GM23338 (cell line): ENCODE measurements around the gene ADORA2A. TPM values are rescaled to one million over a fixed set of nuclear protein-coding genes. Genes with fewer than 3 reads are reported as not detected.

Experiments
- ATAC-seq: fragments of 200-7000 bp; cut with Tn5 transposase; 3 replicates; pipeline ENCODE4 v1.9.1; 2020
- DNase-seq: peaks from one replicate; pipeline ENCODE4 v3.0.0-alpha.2; 2015; ENCODE audit warnings: low spot score
- H2AFZ ChIP-seq: fragments of 200-600 bp; sonication (generic); 2 replicates; pipeline ENCODE4 v1.8.0; 2016; ENCODE audit warnings: antibody characterized with exemption, mild to moderate bottlenecking, moderate library complexity
- H3F3A ChIP-seq: fragments of 200-600 bp; sonication (generic); replicated peaks from 2 replicates; pipeline ENCODE4 v1.8.0; 2017; ENCODE audit warnings: antibody characterized with exemption, mixed run types, low read depth
- H3K27ac ChIP-seq: fragments of 200-600 bp; sonication (generic); 2 replicates; pipeline ENCODE4 v1.6.1; 2016; ENCODE audit warnings: low read depth
- H3K27me3 ChIP-seq: fragments of 200-600 bp; sonication (generic); 2 replicates; pipeline ENCODE4 v1.8.0; 2016; ENCODE audit warnings: mild to moderate bottlenecking, mixed run types, moderate library complexity; ENCODE audit not compliant: insufficient read depth
- H3K36me3 ChIP-seq: fragments of 200-600 bp; sonication (generic); 2 replicates; pipeline ENCODE4 v1.8.0; 2016; ENCODE audit warnings: mild to moderate bottlenecking; ENCODE audit not compliant: insufficient read depth
- H3K4me1 ChIP-seq: fragments of 200-600 bp; sonication (generic); 2 replicates; pipeline ENCODE4 v1.8.0; 2016; ENCODE audit warnings: mild to moderate bottlenecking, moderate library complexity; ENCODE audit not compliant: insufficient read depth
- H3K4me2 ChIP-seq: fragments of 200-600 bp; sonication (generic); 2 replicates; pipeline ENCODE4 v1.7.1; 2017; ENCODE audit warnings: mixed run types
- H3K4me3 ChIP-seq: fragments of 200-600 bp; sonication (generic); 2 replicates; pipeline ENCODE4 v1.6.1; 2016; ENCODE audit warnings: mixed run types
- H3K79me2 ChIP-seq: fragments of 200-600 bp; sonication (generic); replicated peaks from 2 replicates; pipeline ENCODE4 v1.8.0; 2017; ENCODE audit warnings: mild to moderate bottlenecking; ENCODE audit not compliant: insufficient read depth
- H3K9me2 ChIP-seq: fragments of 200-600 bp; sonication (generic); 2 replicates; pipeline ENCODE4 v1.8.0; 2017; ENCODE audit not compliant: insufficient read depth
- H4K20me1 ChIP-seq: fragments of 200-600 bp; sonication (generic); replicated peaks from 2 replicates; pipeline ENCODE4 v1.8.0; 2017; ENCODE audit warnings: mild to moderate bottlenecking; ENCODE audit not compliant: insufficient read depth
- H3K27ac Mint-ChIP-seq: 2 replicates; pipeline ENCODE4 v1.8.0; 2020; ENCODE audit warnings: inconsistent platforms, mild to moderate bottlenecking, moderate library complexity, mixed read lengths
- H3K27me3 Mint-ChIP-seq: 3 replicates; pipeline ENCODE4 v1.8.0; 2022; ENCODE audit warnings: low read depth, mild to moderate bottlenecking, moderate library complexity, mixed read lengths, inconsistent platforms; ENCODE audit not compliant: insufficient read depth, poor library complexity
- H3K36me3 Mint-ChIP-seq: 3 replicates; pipeline ENCODE4 v1.8.0; 2021; ENCODE audit warnings: low read depth, mild to moderate bottlenecking, inconsistent platforms, moderate library complexity, mixed read lengths
- H3K4me1 Mint-ChIP-seq: 3 replicates; pipeline ENCODE4 v1.8.0; 2020; ENCODE audit warnings: mild to moderate bottlenecking, inconsistent platforms, mixed read lengths
- H3K4me3 Mint-ChIP-seq: 3 replicates; pipeline ENCODE4 v1.8.0; 2021; ENCODE audit warnings: moderate library complexity, mild to moderate bottlenecking, inconsistent platforms, mixed read lengths
- H3K9me3 Mint-ChIP-seq: 3 replicates; pipeline ENCODE4 v1.8.0; 2020; ENCODE audit warnings: moderate library complexity, mild to moderate bottlenecking, inconsistent platforms, mixed read lengths
- NANOG ChIP-seq: IDR thresholded peaks from 2 replicates; pipeline ENCODE4 v1.6.1; 2016; ENCODE audit warnings: antibody characterized with exemption, borderline replicate concordance
- REST ChIP-seq: IDR thresholded peaks from one replicate; pipeline ENCODE4 v1.6.1; 2018; ENCODE audit warnings: antibody characterized with exemption; ENCODE audit not compliant: unreplicated experiment
- polyA plus RNA-seq: library from polyadenylated mRNA; unstranded; fragments of >200 nt; fragmentation: Nextera tagmentation; extraction: Ambion mirVana; gene quantifications from 2 replicates; pipeline ENCODE4 v1.2.1, GENCODE V29; 2016
- total RNA-seq: library from RNA; depleted of rRNA; stranded (reverse); fragments of >200 nt; shearing (Covaris generic); gene quantifications from 2 replicates; pipeline ENCODE4 v1.2.3, GENCODE V29; 2014
- TF ChIP-seq, protein P1 (sequence below), 2 experiments: fragments of 200-600 bp in 1 of 2; sonication (generic) in 1 of 2; conservative IDR thresholded peaks; 2 replicates each; pipeline versions ENCODE4 v1.5.1 to v1.6.1; 2016 to 2017; ENCODE audit warnings: antibody characterized with exemption in 2 of 2, low read depth in 2 of 2, mild to moderate bottlenecking in 2 of 2, moderate library complexity in 1 of 2
- TF ChIP-seq, protein P2 (sequence below): fragments of 250-450 bp; sonication (Bioruptor Pico); IDR thresholded peaks from 2 replicates; pipeline ENCODE4 v1.5.0; 2020; ENCODE audit warnings: mild to moderate bottlenecking, moderate library complexity

ADORA2A gene
- total and polyA plus RNA-seq, 2 experiments from 2014 or later, result 4.1 to 13.5 TPM

DNA sequence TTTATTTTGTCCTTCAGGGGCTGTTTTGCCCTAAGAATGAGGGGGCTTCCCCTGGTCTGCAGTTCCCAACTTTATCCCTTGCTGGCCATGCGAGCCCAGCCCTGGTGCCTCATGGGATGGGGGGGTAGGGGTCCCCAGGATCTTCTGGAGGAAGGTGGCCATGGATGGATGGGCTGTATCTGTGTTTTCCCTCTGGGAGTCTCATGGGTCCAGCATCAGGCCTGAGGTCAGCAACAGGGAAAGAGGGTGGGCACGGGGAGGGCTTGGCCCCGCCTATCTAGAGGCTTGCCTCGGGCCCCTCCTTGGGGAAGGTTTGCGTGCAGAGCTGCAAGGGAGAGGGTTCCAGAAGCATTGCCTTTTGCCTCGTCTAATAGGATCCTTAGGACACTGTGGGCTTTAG lies 10.8 kb upstream of the ADORA2A start:
- peaks cover 33% of the 10 kb centered on the region for H3K27me3 Mint-ChIP-seq
- no peak overlapping the region for H2AFZ ChIP-seq
- H3F3A ChIP-seq, result no peaks in the 10 kb centered on the region
- H4K20me1 ChIP-seq, result no peaks in the 10 kb centered on the region
- H3K27ac Mint-ChIP-seq, result no peak overlapping the region
- no peak overlapping the region for H3K27ac ChIP-seq
- ATAC-seq (no peak), DNase-seq (no peak)
- no peak overlapping the region for H3K4me2 ChIP-seq
- H3K36me3 Mint-ChIP-seq, result peaks cover 20% of the 10 kb centered on the region; the same call in 2 of the 3 replicates
- H3K4me3 Mint-ChIP-seq, result no peak overlapping the region
- no peaks in the 10 kb centered on the region for H3K9me2 ChIP-seq
- TF ChIP-seq REST, result no peak
- TF ChIP-seq NANOG, result no peak
- TF ChIP-seq, protein P1, sequence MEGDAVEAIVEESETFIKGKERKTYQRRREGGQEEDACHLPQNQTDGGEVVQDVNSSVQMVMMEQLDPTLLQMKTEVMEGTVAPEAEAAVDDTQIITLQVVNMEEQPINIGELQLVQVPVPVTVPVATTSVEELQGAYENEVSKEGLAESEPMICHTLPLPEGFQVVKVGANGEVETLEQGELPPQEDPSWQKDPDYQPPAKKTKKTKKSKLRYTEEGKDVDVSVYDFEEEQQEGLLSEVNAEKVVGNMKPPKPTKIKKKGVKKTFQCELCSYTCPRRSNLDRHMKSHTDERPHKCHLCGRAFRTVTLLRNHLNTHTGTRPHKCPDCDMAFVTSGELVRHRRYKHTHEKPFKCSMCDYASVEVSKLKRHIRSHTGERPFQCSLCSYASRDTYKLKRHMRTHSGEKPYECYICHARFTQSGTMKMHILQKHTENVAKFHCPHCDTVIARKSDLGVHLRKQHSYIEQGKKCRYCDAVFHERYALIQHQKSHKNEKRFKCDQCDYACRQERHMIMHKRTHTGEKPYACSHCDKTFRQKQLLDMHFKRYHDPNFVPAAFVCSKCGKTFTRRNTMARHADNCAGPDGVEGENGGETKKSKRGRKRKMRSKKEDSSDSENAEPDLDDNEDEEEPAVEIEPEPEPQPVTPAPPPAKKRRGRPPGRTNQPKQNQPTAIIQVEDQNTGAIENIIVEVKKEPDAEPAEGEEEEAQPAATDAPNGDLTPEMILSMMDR (conservative IDR thresholded peaks at IDR 0.05; ENCODE audit: low read depth in 2 of 2), result no peak
- TF ChIP-seq, protein P2, sequence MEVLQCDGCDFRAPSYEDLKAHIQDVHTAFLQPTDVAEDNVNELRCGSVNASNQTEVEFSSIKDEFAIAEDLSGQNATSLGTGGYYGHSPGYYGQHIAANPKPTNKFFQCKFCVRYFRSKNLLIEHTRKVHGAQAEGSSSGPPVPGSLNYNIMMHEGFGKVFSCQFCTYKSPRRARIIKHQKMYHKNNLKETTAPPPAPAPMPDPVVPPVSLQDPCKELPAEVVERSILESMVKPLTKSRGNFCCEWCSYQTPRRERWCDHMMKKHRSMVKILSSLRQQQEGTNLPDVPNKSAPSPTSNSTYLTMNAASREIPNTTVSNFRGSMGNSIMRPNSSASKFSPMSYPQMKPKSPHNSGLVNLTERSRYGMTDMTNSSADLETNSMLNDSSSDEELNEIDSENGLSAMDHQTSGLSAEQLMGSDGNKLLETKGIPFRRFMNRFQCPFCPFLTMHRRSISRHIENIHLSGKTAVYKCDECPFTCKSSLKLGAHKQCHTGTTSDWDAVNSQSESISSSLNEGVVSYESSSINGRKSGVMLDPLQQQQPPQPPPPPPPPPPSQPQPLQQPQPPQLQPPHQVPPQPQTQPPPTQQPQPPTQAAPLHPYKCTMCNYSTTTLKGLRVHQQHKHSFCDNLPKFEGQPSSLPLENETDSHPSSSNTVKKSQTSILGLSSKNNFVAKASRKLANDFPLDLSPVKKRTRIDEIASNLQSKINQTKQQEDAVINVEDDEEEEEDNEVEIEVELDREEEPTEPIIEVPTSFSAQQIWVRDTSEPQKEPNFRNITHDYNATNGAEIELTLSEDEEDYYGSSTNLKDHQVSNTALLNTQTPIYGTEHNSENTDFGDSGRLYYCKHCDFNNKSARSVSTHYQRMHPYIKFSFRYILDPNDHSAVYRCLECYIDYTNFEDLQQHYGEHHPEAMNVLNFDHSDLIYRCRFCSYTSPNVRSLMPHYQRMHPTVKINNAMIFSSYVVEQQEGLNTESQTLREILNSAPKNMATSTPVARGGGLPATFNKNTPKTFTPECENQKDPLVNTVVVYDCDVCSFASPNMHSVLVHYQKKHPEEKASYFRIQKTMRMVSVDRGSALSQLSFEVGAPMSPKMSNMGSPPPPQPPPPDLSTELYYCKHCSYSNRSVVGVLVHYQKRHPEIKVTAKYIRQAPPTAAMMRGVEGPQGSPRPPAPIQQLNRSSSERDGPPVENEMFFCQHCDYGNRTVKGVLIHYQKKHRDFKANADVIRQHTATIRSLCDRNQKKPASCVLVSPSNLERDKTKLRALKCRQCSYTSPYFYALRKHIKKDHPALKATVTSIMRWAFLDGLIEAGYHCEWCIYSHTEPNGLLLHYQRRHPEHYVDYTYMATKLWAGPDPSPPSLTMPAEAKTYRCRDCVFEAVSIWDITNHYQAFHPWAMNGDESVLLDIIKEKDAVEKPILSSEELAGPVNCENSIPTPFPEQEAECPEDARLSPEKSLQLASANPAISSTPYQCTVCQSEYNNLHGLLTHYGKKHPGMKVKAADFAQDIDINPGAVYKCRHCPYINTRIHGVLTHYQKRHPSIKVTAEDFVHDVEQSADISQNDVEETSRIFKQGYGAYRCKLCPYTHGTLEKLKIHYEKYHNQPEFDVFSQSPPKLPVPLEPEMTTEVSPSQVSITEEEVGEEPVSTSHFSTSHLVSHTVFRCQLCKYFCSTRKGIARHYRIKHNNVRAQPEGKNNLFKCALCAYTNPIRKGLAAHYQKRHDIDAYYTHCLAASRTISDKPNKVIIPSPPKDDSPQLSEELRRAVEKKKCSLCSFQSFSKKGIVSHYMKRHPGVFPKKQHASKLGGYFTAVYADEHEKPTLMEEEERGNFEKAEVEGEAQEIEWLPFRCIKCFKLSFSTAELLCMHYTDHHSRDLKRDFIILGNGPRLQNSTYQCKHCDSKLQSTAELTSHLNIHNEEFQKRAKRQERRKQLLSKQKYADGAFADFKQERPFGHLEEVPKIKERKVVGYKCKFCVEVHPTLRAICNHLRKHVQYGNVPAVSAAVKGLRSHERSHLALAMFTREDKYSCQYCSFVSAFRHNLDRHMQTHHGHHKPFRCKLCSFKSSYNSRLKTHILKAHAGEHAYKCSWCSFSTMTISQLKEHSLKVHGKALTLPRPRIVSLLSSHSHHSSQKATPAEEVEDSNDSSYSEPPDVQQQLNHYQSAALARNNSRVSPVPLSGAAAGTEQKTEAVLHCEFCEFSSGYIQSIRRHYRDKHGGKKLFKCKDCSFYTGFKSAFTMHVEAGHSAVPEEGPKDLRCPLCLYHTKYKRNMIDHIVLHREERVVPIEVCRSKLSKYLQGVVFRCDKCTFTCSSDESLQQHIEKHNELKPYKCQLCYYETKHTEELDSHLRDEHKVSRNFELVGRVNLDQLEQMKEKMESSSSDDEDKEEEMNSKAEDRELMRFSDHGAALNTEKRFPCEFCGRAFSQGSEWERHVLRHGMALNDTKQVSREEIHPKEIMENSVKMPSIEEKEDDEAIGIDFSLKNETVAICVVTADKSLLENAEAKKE, result no peak
- no peaks in the 10 kb centered on the region for H3K27me3 ChIP-seq
- H3K9me3 Mint-ChIP-seq, result no peaks in the 10 kb centered on the region
- peaks cover 16% of the 10 kb centered on the region for H3K4me1 Mint-ChIP-seq
- H3K36me3 ChIP-seq, result no peaks in the 10 kb centered on the region
- no peak overlapping the region for H3K4me3 ChIP-seq
- H3K4me1 ChIP-seq, result peaks cover 8% of the 10 kb centered on the region; the same call in 1 of the 2 replicates
- H3K79me2 ChIP-seq, result no peaks in the 10 kb centered on the region
